NOMO-1 treated with DMSO at 0.1 percent for 48 hours (cell line): Measurements from ENCODE around the gene FAM3D.

ENCODE experiments used
- DNase-seq: peaks from one replicate; lab custom pipeline; 2025; ENCODE audit not compliant: unreplicated experiment; lab: John Stamatoyannopoulos, UW

Gene FAM3D

DNA sequence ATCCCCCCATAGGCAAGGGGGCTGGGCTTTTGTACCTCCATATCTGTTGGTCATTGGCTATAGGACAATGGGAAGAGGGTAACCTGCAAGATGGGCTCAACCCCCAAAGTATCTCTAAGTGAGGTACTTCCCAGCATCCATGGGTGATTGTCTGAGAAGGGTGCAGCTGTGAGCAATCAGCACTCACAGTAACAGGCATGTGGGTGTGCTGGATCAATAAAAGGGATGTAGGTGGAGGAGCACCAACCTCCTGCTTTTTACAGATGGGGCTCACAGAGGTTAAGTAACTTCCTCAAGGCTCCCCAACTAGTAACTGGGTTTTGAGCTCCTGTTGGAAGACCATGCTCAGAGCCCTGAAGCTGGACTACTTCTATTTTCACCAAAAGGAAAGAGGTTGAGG is 63.0 kb downstream of the FAM3D start:
- DNase-seq, result no peak

DNA sequence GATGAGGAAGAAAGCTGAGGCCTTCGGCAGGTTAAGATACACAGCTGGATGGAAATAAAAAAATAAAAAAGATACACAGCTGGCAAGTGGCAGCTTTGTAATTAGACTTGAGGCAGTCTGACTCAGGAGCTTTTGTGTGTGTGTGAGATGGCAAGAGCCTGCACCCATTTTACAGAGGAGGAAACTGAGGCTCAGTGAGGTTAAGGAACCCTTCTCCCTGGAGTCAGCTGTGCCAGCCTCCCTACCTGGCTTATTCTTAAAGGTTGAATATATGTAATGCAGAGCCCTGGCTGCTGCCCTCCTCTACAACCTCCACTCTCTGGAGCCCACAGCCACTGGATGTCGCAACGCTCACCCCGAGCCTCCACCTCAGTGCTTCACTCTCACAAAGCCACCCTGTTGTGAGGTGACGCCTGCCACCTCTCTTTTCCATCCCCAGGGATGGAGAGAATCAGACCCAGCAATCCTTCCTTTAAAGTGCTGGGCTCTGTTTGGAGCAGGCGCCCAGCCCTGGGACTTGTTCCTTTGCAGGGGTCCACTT is 68.7 kb downstream of the FAM3D start:
- no peak for DNase-seq

DNA sequence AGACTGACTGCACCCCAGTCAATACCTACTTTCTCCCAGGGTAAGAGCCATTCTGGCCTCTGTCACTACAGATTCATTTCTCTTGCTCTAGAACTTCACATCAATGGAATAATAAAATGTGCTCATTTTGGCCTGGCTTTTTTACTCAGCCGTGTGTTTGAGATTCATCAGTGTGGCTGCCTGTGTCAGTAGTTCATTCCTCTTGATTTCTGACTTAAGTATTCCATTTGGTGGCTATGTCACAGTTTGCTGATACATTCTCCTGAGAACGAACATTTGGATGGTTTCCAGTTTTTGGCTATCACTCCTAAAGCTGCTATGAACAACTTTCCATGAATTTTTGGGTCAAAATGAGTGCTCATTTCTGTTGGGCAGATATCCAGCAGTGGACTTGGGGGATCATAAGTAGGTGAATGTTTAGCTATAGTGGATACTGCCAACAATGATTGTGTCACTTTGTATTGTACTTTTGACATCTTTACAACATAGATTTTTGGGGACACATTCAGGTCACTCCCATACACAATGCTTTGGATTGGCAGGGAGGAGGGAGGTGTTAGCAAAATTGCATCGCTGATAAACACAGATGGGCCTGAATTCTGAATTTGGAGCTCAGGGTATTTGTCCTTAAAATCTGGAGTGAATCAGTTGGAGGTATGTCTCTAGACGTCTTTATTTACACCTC is 69.6 kb downstream of the FAM3D start:
- DNase-seq, result no peak

DNA sequence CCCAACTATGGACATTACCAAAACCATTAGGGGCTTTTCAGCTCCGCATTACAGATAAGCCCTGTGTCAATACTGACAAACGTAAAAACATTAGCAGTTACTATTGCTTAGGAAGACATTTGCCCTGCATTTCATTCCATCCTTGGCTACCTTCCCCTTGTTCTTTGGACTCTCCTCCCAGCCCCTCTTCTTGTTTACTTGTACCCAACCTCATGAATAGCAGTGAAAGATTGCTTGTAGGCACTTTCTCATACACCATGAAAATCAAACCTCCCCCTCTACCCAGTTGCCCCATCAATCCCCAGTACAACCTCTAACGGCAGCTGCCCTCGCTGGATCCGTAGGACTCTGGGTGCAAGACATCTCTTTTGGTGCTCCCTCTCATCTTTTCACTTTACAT is 72.5 kb downstream of the FAM3D start:
- no peak for DNase-seq

DNA sequence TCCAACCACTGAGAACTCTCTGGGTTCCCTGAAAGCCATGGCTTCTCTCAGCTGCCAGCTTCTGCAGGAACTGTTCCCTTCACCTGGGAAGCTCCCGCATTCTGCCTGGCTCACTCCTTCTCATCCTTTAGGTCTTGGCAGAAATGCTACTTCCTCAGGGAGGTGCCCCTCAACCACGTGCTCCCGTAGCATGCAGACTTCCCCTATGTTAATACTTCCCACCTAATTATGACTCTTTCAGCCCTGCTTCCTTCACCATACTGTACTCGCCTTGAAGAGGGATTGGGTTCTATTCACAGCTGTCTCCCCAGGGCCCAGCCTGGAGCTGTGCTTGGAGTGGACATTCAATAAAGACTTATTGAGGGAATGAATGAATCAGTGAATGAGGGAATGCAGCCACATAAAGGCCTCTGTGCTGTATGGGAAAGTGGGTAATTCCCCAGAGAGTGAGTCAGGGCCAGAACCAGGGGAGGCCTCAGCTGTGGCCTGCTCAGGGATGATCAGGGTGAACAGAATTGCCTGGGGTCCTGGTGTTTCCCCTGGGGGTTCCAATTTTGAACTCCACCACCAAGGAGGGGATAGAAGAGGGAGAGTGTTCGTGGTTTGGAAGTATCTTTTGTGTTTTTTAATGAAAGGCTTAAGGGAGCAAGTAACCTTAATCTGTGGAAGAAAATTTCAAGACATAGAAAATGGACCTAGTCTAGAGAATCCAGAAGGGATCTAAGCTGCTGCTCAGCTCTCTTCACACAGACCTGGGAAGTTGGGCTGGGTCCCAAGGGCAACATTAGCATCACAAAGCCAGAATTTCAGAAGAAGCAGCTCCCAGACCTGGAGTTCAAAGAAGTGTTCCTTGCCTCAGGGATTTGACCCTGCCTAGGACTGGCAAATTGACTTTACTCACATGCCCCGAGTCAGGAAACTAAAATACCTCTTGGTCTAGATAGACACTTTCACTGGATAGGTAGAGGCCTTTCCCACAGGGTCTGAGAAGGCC is 74.8 kb downstream of the FAM3D start:
- DNase-seq, result no peak

DNA sequence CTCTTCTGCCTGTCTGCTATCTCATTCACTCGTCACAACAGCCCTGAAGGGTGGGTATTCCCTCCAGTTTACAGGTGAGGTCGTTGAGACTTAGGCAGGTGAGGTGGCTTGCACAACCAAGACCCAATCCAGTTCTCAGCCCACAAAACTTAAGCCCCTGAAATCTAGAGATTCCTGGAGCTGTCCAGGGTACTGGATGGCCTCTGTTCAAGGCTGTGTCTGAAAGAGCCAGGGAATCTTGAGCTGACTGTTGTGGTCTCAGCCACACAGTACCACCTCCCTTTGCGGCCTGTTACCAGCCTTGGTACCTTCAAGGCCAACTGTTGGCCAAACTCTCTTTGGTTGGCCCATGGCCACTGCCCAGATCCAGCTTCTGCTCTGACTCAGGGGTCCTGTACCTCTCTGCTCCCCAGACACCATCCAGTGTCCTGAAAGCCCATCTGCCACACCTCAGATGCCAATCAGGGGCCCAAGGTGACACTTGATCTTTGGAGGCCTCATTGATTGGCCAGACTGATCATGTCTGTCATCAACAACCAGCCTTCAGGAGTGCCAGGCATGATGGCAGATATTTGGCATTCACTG is 78.5 kb downstream of the FAM3D start:
- no peak for DNase-seq

DNA sequence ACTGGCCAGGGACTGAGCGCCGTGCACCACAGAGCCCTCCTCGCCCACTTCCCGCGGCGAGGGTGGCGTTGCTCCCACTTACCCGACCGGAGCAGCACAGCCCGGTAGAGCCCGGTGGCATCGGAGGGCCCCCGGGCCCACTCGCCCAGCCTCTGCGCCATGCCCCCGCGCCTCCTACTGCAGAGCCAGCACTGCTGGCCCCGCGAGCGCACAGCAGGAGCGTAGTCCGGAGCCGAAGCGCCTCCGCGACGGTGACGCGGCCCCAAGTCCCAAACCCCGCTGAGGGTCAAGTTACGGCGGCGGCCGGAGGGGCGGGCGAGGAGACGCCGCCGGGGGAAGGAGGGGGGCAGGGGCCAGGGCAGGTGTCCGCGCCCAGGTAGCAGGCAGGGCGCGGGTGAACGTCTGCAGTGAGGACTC is 79.8 kb downstream of the FAM3D start:
- no peak for DNase-seq

DNA sequence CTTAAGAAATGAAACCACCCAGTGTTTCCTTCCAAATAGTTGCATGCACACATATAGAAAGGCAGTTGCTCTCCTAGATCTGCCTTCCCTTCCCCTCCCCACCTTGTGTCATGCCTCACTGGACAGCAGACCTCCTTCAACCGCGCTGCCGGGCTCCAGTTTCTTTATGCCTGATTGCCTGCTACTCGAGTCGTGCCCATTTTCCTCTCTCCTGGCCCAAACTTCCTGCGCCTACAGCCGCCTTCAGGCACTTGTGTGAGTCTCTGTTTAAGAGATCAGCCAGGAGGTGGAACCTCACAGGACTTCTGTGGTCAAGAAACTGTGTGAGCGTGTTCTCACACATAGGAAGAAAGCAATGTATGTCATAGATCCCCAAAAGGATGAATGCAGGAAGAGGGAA is 80.6 kb downstream of the FAM3D start:
- no peak for DNase-seq

DNA sequence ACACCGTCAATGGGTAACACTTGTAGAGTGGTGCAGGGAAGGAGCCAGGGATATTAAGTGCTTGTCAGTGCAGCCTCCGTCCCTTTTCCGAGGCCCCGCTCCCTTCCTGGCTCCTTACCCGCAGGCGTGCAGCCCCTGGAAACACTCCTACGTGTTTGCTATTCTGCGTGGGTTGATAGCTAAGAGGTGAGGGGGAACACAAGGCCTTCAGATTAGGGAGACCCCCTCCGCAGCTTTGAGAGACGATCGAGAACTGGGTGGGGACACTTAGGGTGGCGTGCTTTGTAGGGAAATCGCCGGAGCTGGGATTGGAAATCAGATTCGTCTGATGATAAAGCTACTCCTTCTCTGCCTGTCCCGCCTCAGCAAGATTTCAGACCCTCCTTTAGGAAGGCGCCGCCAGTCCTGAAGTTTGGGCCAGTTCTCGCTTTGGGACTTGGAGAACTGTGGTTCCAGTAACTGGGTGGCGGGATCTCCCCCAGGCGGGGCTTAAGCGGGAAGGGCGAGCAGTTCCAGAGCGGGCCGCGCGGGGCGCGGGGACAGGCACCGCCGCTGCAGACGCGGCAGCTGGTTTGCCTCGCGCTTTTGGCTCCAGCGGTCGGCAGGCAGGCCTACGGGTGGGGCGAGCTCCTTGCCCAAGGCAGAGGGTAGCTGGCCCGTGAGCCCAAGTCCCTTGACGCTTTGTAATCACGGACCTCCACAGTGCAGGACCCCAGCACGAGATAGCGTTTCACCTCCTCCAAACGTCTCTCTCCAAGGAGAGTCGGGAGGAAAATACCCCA is 81.4 kb downstream of the FAM3D start:
- peak; percentile 65 for DNase-seq

DNA sequence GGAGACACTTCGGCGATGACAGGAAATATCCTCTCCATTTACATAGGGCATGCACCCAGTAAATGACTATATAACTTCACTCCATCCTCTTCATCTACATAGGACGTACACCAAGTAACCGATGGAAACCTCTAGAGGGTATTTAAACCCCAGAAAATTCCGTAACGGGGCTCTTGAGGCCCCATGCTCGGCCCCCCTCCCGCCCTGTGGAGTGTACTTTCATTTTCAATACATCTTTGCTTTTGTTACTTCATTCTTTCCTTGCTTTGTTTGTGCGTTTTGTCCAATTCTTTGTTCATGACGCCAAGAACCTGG is 81.9 kb downstream of the FAM3D start:
- no peak for DNase-seq
